ENCODE measurements around the gene CHSY1.

DNA sequence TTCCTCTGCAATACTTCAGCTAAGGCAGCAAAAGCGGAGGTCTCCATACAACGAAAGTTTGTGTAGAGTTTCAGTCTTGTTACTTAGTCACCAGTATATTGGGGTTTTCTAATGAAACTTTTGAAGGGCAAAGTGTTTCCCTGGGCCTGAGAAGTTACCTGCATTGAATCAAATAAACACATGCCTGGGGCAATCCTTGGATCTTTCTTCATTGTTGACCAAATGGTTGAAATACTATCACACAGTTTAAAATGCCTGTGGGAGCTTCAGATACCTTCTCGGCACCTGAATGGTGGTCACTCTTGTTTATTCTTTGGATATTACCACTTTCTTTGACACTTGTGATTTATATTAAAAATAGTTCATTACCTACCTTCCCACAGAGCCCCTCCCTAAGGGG, 988 bp upstream of the CHSY1 start:
- TF ChIP-seq CTCF (IDR thresholded peaks at IDR 0.05) (no peak), POLR2A (IDR thresholded peaks at IDR 0.05) (no peak)
